ENCODE results near the gene NT5C1B.

NT5C1B gene

GRCh38 chr2:18560031-18560796 is 29.2 kb downstream of the NT5C1B start, which contains the start of gene RDH14:
Gene RDH14 (minus strand): TSS chr2:18560653. CDS start chr2:18560572, 81 bp downstream.
- H3K9ac ChIP-seq (ENCODE audit: low read depth, low read length, poor library complexity, severe bottlenecking), result peak within 1 kb of the TSS; percentile 77
- H3K4me3 ChIP-seq (ENCODE audit: low read length, poor library complexity, severe bottlenecking), result peak within 1 kb of the TSS; percentile 99
- H3K36me3 ChIP-seq (ENCODE audit: insufficient read depth, low read length), result peaks cover 6% of the 10 kb centered on the region; the same call in 1 of the 2 replicates
- no peaks in the 10 kb centered on the region for H3F3A ChIP-seq (ENCODE audit: low read depth)
- H3K79me2 ChIP-seq (ENCODE audit: insufficient read depth, low read length), result peaks cover 31% of the 10 kb centered on the region
- H3K4me1 ChIP-seq (ENCODE audit: insufficient read depth, low read length, poor library complexity, severe bottlenecking), result peaks cover 40% of the 10 kb centered on the region
- no peaks in the 10 kb centered on the region for H3K27me3 ChIP-seq (ENCODE audit: insufficient read depth, low read length, poor library complexity, severe bottlenecking)
- H3K4me2 ChIP-seq (ENCODE audit: low read depth, low read length, poor library complexity, severe bottlenecking), result peak within 1 kb of the TSS; percentile 97
- no peaks in the 10 kb centered on the region for H3K9me2 ChIP-seq (replicated peaks; ENCODE audit: low read depth, low read length)
- TF ChIP-seq EZH2phosphoT487 (IDR thresholded peaks at IDR 0.05; ENCODE audit: borderline replicate concordance) (no peak), CTCF (conservative IDR thresholded peaks at IDR 0.05; ENCODE audit: low read length) (no peak)
- no peaks in the 10 kb centered on the region for H3K9me3 ChIP-seq (ENCODE audit: insufficient read depth, low read depth, low read length)
- peak within 1 kb of the TSS; percentile 98 for H2AFZ ChIP-seq (ENCODE audit: low read length)
- peaks cover 33% of the 10 kb centered on the region for H4K20me1 ChIP-seq (ENCODE audit: insufficient read depth, low read length, poor library complexity, severe bottlenecking)

GRCh38 chr2:18559531-18560030 is 29.8 kb downstream of the NT5C1B start:
- Histone ChIP-seq H3K27me3 (ENCODE audit: insufficient read depth, low read length, poor library complexity, severe bottlenecking) (no peaks in the 10 kb centered on the region), H2AFZ (ENCODE audit: low read length) (peak overlapping the region; percentile 92), H3K4me2 (ENCODE audit: low read depth, low read length, poor library complexity, severe bottlenecking) (peak overlapping the region; percentile 93), H3K9ac (ENCODE audit: low read depth, low read length, poor library complexity, severe bottlenecking) (peak overlapping the region; percentile 77), H3F3A (ENCODE audit: low read depth) (no peaks in the 10 kb centered on the region), H3K79me2 (ENCODE audit: insufficient read depth, low read length) (peaks cover 31% of the 10 kb centered on the region), H3K9me2 (replicated peaks; ENCODE audit: low read depth, low read length) (no peaks in the 10 kb centered on the region), H4K20me1 (ENCODE audit: insufficient read depth, low read length, poor library complexity, severe bottlenecking) (peaks cover 33% of the 10 kb centered on the region), H3K9me3 (ENCODE audit: insufficient read depth, low read depth, low read length) (no peaks in the 10 kb centered on the region), H3K4me3 (ENCODE audit: low read length, poor library complexity, severe bottlenecking) (peak overlapping the region; percentile 99), H3K4me1 (ENCODE audit: insufficient read depth, low read length, poor library complexity, severe bottlenecking) (peaks cover 43% of the 10 kb centered on the region), H3K36me3 (ENCODE audit: insufficient read depth, low read length) (peaks cover 9% of the 10 kb centered on the region; the same call in 1 of the 2 replicates)
- TF ChIP-seq CTCF (conservative IDR thresholded peaks at IDR 0.05; ENCODE audit: low read length), result no peak
- TF ChIP-seq EZH2phosphoT487 (IDR thresholded peaks at IDR 0.05; ENCODE audit: borderline replicate concordance), result no peak

- no peaks in the 10 kb centered on the region for H3F3A ChIP-seq (ENCODE audit: low read depth)
- peaks cover 13% of the 10 kb centered on the region; the same call in 1 of the 2 replicates for H3K36me3 ChIP-seq (ENCODE audit: insufficient read depth, low read length)
- no peaks in the 10 kb centered on the region for H3K9me3 ChIP-seq (ENCODE audit: insufficient read depth, low read depth, low read length)
- TF ChIP-seq EZH2phosphoT487 (IDR thresholded peaks at IDR 0.05; ENCODE audit: borderline replicate concordance) (no peak), CTCF (conservative IDR thresholded peaks at IDR 0.05; ENCODE audit: low read length) (no peak)
- H3K4me2 ChIP-seq (ENCODE audit: low read depth, low read length, poor library complexity, severe bottlenecking), result peak overlapping the region; percentile 93
- no peak overlapping the region for H2AFZ ChIP-seq (ENCODE audit: low read length)
- peak overlapping the region; percentile 77 for H3K9ac ChIP-seq (ENCODE audit: low read depth, low read length, poor library complexity, severe bottlenecking)
- H3K4me1 ChIP-seq (ENCODE audit: insufficient read depth, low read length, poor library complexity, severe bottlenecking), result peaks cover 43% of the 10 kb centered on the region
- H3K27me3 ChIP-seq (ENCODE audit: insufficient read depth, low read length, poor library complexity, severe bottlenecking), result no peaks in the 10 kb centered on the region
- H3K4me3 ChIP-seq (ENCODE audit: low read length, poor library complexity, severe bottlenecking), result peak overlapping the region; percentile 99
- H3K79me2 ChIP-seq (ENCODE audit: insufficient read depth, low read length), result peaks cover 31% of the 10 kb centered on the region
- peaks cover 33% of the 10 kb centered on the region for H4K20me1 ChIP-seq (ENCODE audit: insufficient read depth, low read length, poor library complexity, severe bottlenecking)
- no peaks in the 10 kb centered on the region for H3K9me2 ChIP-seq (replicated peaks; ENCODE audit: low read depth, low read length)
Observed at GRCh38 chr2:18558458-18558857, 30.9 kb downstream of the NT5C1B start.
